GM19239 (cell line): ENCODE data around the gene WDR86.

ENCODE experiments used
- DNase-seq: peaks from one replicate; pipeline ENCODE4 v3.0.0; 2011; ENCODE audit warnings: low spot score; ENCODE audit not compliant: insufficient read length
- FAIRE-seq: peaks from 2 replicates; lab custom pipeline; 2011; peaks lifted over from hg19 to GRCh38; lab: Jason Lieb, UNC

The WDR86 gene

GRCh38 chr7:151366166-151366879, 43.5 kb downstream of the WDR86 start:
- DNase-seq (no peak), FAIRE-seq (no peak)

- no peak for FAIRE-seq
- no peak for DNase-seq
These were observed 46.7 kb downstream of the WDR86 start for GRCh38 chr7:151363182-151363581.

GRCh38 chr7:151361193-151361959, 48.5 kb downstream of the WDR86 start:
- FAIRE-seq (no peak), DNase-seq (no peak)

- FAIRE-seq (no peak), DNase-seq (no peak)
These were observed 57.3 kb downstream of the WDR86 start for GRCh38 chr7:151352512-151352911.

- FAIRE-seq (peak; percentile 70), DNase-seq (no peak)
These were observed 57.9 kb downstream of the WDR86 start for GRCh38 chr7:151351967-151352366.

- FAIRE-seq = peak; percentile 33
These were observed 58.8 kb downstream of the WDR86 start for GRCh38 chr7:151351027-151351426.

GRCh38 chr7:151349507-151349853, 60.4 kb downstream of the WDR86 start:
- DNase-seq (no peak), FAIRE-seq (no peak)

More at GRCh38 chr7:151351027-151351426, 58.8 kb downstream of the WDR86 start:
- no peak for DNase-seq

GRCh38 chr7:151348970-151349369, 60.9 kb downstream of the WDR86 start:
- FAIRE-seq = no peak
- DNase-seq = no peak

- no peak for FAIRE-seq
These were observed 62.6 kb downstream of the WDR86 start for GRCh38 chr7:151347200-151347599.

GRCh38 chr7:151346470-151346769, 63.4 kb downstream of the WDR86 start:
- DNase-seq (no peak), FAIRE-seq (no peak)

More at GRCh38 chr7:151347200-151347599, 62.6 kb downstream of the WDR86 start:
- no peak for DNase-seq

- DNase-seq = no peak
- no peak for FAIRE-seq
These were observed 64.0 kb downstream of the WDR86 start for GRCh38 chr7:151345576-151346469.

- FAIRE-seq (no peak), DNase-seq (no peak)
These were observed 66.3 kb downstream of the WDR86 start for GRCh38 chr7:151343516-151343915.

GRCh38 chr7:151342811-151343210, 67.0 kb downstream of the WDR86 start:
- no peak for DNase-seq
- no peak for FAIRE-seq

GRCh38 chr7:151342102-151342646, 67.7 kb downstream of the WDR86 start:
- FAIRE-seq = peak; percentile 65
- no peak for DNase-seq

GRCh38 chr7:151341357-151342101, 68.3 kb downstream of the WDR86 start, which contains the start of gene NUB1:
Gene NUB1 (plus strand): TSS chr7:151341812. CDS start chr7:151345350, 3,538 bp downstream.
- FAIRE-seq (peak; percentile 90), DNase-seq (no peak)

GRCh38 chr7:151340794-151341356, 69.0 kb downstream of the WDR86 start:
- DNase-seq (no peak), FAIRE-seq (peak; percentile 66)

GRCh38 chr7:151339651-151340382, 70.0 kb downstream of the WDR86 start:
- FAIRE-seq (peak; percentile 80), DNase-seq (peak; percentile 53)

GRCh38 chr7:151338809-151339208, 71.0 kb downstream of the WDR86 start:
- no peak for FAIRE-seq
- no peak for DNase-seq

GRCh38 chr7:151337346-151337745, 72.5 kb downstream of the WDR86 start:
- FAIRE-seq = no peak
- no peak for DNase-seq
